LNCaP clone FGC (cell line): ENCODE measurements around the gene ALOX15.
"Not testable (repeated sequence)": the region's sequence is repeated elsewhere in the genome, so short reads cannot be mapped to it uniquely, and the experiment has no call there.

ENCODE experiments used
- DNase-seq: peaks from one replicate; pipeline ENCODE4 v3.0.0-alpha.2; 2011; ENCODE audit warnings: low read depth
- H3K4me3 ChIP-seq: 2 replicates; pipeline ENCODE4 v1.5.1; 2011; ENCODE audit warnings: mild to moderate bottlenecking, low read depth, low read length, control low read depth
- CTCF ChIP-seq: IDR thresholded peaks from 2 replicates; pipeline ENCODE4 v1.5.1; 2012; ENCODE audit warnings: mild to moderate bottlenecking; ENCODE audit not compliant: control insufficient read depth, insufficient read depth; ENCODE audit errors: extremely low read depth

ALOX15 gene

GRCh38 chr17:4626734-4627256, 14.7 kb downstream of the ALOX15 start:
- DNase-seq = no peak
- TF ChIP-seq CTCF = no peak
- no peak overlapping the region for H3K4me3 ChIP-seq

DNA sequence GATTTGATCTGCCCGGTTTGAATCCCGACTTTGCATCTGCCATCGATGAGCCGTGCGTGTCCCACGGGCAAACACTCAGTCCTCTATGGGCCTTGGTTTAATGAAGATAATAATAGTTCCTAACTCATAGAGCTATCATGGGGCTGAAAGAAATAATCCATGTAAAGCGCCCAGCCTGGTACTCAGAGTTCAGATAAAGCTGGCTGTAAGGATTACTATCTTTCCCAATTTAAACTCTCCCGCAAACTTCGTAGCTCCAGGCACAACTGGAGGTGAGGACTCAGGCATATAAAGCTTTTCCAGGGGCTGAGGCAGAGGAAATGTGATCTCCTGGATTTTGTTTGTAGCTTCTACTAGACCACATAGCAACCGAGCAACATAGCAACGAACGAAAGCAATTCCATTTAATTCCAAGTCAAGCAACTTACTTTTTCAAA, 16.3 kb downstream of the ALOX15 start:
- no peak overlapping the region for H3K4me3 ChIP-seq
- no peak for TF ChIP-seq CTCF
- no peak for DNase-seq

DNA sequence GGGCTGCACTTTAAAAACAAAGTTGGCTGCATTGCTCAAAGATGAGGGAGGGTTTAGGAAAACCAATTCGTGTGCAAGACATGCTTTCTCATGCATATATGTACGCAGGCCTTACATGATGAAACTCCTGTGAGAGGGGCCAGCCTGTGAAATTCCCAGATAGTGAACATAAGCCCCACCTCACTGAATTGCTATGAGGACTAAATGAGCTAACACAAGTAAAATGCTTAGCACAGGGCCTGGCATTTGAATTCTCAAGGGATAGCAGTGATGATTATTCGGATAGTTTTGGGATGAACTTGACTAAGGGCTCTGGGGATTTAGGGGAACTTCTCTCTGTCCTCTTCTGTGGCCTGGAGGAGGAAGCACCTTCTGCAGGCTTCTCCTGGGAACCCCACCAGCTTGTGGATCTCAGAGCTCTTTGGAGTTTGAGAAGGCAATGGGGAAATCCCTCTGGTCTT, 17.0 kb downstream of the ALOX15 start:
- not testable (repeated sequence) for H3K4me3 ChIP-seq, DNase-seq

DNA sequence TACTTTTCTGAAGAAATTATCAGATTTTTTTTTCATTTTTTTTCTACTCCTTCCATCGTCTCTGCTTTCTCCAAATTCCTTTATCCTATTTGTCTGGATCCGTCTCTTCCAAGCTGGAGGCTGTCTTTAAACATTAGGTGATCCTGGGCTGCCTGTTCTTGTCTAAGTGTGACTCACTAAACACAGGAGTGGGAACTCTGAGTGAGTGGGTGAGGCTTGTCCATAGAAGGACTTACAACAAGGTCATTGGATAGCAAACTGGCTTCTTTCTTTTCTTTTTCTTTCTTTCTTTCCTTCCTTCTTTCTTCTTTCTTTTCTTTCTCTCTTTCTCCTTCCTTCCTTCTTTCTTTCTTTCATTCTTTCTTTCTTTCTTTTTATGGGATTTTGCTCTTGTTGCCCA, 18.2 kb downstream of the ALOX15 start:
- no peak overlapping the region for H3K4me3 ChIP-seq
- no peak for TF ChIP-seq CTCF
- no peak for DNase-seq

DNA sequence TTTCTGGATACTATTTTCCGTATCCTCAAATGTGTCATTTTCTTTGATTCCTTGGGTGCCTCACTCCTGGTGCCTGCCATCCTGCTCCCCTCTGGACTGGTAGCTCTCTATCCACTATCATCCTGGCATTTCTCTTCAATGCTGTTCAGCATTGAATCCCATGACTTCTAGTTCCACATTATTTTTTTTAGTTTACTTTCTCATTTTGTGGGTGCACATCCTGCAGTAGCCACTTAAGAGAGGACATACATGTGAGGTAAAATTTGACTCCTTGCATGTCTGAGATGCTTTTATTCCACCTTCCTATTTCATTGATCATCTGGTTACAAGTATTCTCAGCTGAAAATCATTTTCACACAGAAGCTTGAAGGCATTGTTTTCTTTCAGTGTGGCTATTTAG, 19.1 kb downstream of the ALOX15 start:
- no peak overlapping the region for H3K4me3 ChIP-seq
- TF ChIP-seq CTCF = no peak
- no peak for DNase-seq

GRCh38 chr17:4620531-4621101, 20.9 kb downstream of the ALOX15 start:
- DNase-seq = no peak
- TF ChIP-seq CTCF = no peak
- H3K4me3 ChIP-seq = no peak overlapping the region

DNA sequence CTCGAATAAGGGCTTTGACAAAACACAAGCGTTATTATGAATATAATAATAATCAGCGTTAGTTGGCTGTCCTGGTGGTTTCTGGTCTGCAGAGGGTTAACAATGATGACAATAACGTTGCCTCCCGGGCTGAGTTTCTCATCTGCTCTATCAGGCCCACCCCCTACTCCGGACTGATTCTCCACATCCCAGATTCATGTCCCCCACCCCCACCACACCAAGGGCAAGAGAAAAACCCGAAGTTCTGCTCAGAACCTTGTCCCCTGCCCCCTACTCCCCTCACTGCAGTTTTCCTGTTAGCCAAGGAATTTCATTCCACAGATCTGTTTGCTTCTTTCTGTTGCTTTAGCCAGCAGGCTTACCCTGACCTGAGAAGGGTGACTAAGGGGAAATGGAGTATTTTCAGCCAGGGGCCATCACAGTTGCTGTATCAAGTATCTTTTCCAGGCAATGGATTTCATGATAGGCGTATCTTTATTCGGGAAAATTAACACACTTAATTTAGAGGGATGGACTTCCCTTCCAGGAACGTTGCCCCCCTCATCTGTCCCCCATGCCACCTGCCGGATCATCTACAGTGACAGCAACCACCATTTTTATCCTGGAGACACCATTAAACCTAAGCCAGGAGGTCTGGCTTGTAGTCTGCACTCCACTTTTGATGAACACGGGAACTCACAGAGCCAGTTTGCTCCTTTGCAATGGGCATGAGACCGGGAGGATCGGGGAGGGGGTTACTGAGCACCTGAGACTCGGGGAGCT, 23.7 kb downstream of the ALOX15 start:
- no peak for TF ChIP-seq CTCF
- DNase-seq = no peak
- no peak overlapping the region for H3K4me3 ChIP-seq
